Measurements from ENCODE around the gene IGLL5.
A peak's percentile ranks its signal among the peaks of the same experiment; 100 is the strongest.

IGLL5 gene

GRCh38 chr22:22887621-22888503 is at the start of gene IGLL5:
IGLL5 (plus strand) TSS chr22:22887816; CDS start chr22:22888054, 238 bp downstream.
- no peak for DNase-seq (ENCODE audit: low spot score)

GRCh38 chr22:22838148-22838786 is 49.3 kb upstream of the IGLL5 start:
- DNase-seq (ENCODE audit: low spot score) = no peak

GRCh38 chr22:22839570-22840314 is 47.9 kb upstream of the IGLL5 start:
- DNase-seq (ENCODE audit: low spot score) = no peak

GRCh38 chr22:22840780-22841179 is 46.8 kb upstream of the IGLL5 start:
- DNase-seq (ENCODE audit: low spot score) = no peak

- no peak for DNase-seq (ENCODE audit: low spot score)
Measured at GRCh38 chr22:22841598-22841997, 46.0 kb upstream of the IGLL5 start.

- DNase-seq (ENCODE audit: low spot score) = no peak
Measured at GRCh38 chr22:22842085-22842484, 45.5 kb upstream of the IGLL5 start.

- DNase-seq (ENCODE audit: low spot score) = no peak
Measured at GRCh38 chr22:22843848-22844247, 43.8 kb upstream of the IGLL5 start.

GRCh38 chr22:22847241-22847640 is 40.4 kb upstream of the IGLL5 start:
- DNase-seq (ENCODE audit: low spot score) = no peak

- DNase-seq (ENCODE audit: low spot score) = peak; percentile 72
Measured at GRCh38 chr22:22848364-22848866, 39.2 kb upstream of the IGLL5 start.

GRCh38 chr22:22849640-22850610 is 37.7 kb upstream of the IGLL5 start:
- no peak for DNase-seq (ENCODE audit: low spot score)

- no peak for DNase-seq (ENCODE audit: low spot score)
Measured at GRCh38 chr22:22851969-22852368, 35.6 kb upstream of the IGLL5 start.

GRCh38 chr22:22853713-22854112 is 33.9 kb upstream of the IGLL5 start:
- DNase-seq (ENCODE audit: low spot score) = no peak

- no peak for DNase-seq (ENCODE audit: low spot score)
Measured at GRCh38 chr22:22854466-22854865, 33.1 kb upstream of the IGLL5 start.

GRCh38 chr22:22855085-22855484 is 32.5 kb upstream of the IGLL5 start:
- DNase-seq (ENCODE audit: low spot score) = no peak

GRCh38 chr22:22855617-22856308 is 31.9 kb upstream of the IGLL5 start:
- peak; percentile 21 for DNase-seq (ENCODE audit: low spot score)

GRCh38 chr22:22856364-22856763 is 31.3 kb upstream of the IGLL5 start:
- DNase-seq (ENCODE audit: low spot score) = no peak

- DNase-seq (ENCODE audit: low spot score) = no peak
Measured at GRCh38 chr22:22856885-22857606, 30.6 kb upstream of the IGLL5 start.

- DNase-seq (ENCODE audit: low spot score) = no peak
Measured at GRCh38 chr22:22857607-22858558, 29.7 kb upstream of the IGLL5 start.

GRCh38 chr22:22858559-22858937 is 29.1 kb upstream of the IGLL5 start:
- no peak for DNase-seq (ENCODE audit: low spot score)
